T-helper 17 cell (primary cell): ENCODE measurements around the gene DUSP22. TPM values are rescaled to one million over a fixed set of nuclear protein-coding genes. Genes with fewer than 3 reads are reported as not detected.

ENCODE experiments used
- ATAC-seq: fragments of 150-1000 bp; cut with Tn5 transposase; 2 replicates; pipeline ENCODE4 v1.10.0; 2021; ENCODE audit warnings: mild to moderate bottlenecking, moderate library complexity
- DNase-seq, 3 donors: peaks; one replicate each; pipeline versions ENCODE4 v3.0.0 to v3.0.0-alpha.2; 2020 to 2021
- H3K9me3 ChIP-seq: one replicate; pipeline ENCODE4 v1.7.0; 2013; ENCODE audit warnings: low read length, mild to moderate bottlenecking; ENCODE audit not compliant: control insufficient read depth, poor library complexity, severe bottlenecking
- H3K27ac Mint-ChIP-seq: one replicate; pipeline ENCODE4 v1.8.0; 2022; ENCODE audit warnings: mild to moderate bottlenecking, moderate library complexity, mixed read lengths
- H3K27me3 Mint-ChIP-seq: one replicate; pipeline ENCODE4 v1.8.0; 2022; ENCODE audit warnings: mixed read lengths
- H3K36me3 Mint-ChIP-seq: one replicate; pipeline ENCODE4 v1.8.0; 2022; ENCODE audit warnings: low read depth, mixed read lengths
- H3K4me1 Mint-ChIP-seq: one replicate; pipeline ENCODE4 v1.8.0; 2022; ENCODE audit warnings: mild to moderate bottlenecking, mixed read lengths
- H3K4me3 Mint-ChIP-seq: one replicate; pipeline ENCODE4 v1.8.0; 2022; ENCODE audit warnings: mild to moderate bottlenecking, moderate library complexity, mixed read lengths
- total RNA-seq, 4 donors: library from RNA in 2 of 4; stranded (reverse) in 2 of 4; gene quantifications; one replicate each; pipeline ENCODE4 v1.2.3 and lab custom pipeline; 2022 to 2026

The DUSP22 gene
- total RNA-seq, 2 donors from 2014 or later: 26.9 to 38.1 TPM

DNA sequence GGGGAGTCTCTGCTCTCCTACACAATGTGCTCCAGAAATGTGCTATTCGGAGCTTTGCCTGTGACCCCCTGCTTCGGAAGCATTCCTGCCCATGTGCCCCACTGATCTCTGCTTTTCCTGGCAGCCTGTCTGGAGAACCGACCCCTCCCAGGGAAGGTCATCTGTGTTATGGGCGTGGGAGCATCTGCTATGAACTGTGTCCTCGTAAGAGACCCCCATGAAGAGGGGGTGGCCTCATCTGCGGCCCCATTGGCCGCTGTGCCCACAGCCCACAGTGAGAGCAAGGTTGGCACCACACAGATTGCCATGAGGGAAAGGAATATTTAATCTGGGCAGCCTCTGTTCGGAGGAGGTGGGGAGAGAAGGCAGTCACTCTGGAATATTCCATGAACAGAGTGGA, 66.6 kb downstream of the DUSP22 start:
- Mint-ChIP-seq H3K27me3 (no peaks in the 10 kb centered on the region), H3K27ac (no peak overlapping the region), H3K4me3 (no peak overlapping the region), H3K36me3 (peaks cover 1% of the 10 kb centered on the region), H3K4me1 (peaks cover 8% of the 10 kb centered on the region)
- no peak for DNase-seq
- H3K9me3 ChIP-seq: no peaks in the 10 kb centered on the region
- no peak for ATAC-seq

DNA sequence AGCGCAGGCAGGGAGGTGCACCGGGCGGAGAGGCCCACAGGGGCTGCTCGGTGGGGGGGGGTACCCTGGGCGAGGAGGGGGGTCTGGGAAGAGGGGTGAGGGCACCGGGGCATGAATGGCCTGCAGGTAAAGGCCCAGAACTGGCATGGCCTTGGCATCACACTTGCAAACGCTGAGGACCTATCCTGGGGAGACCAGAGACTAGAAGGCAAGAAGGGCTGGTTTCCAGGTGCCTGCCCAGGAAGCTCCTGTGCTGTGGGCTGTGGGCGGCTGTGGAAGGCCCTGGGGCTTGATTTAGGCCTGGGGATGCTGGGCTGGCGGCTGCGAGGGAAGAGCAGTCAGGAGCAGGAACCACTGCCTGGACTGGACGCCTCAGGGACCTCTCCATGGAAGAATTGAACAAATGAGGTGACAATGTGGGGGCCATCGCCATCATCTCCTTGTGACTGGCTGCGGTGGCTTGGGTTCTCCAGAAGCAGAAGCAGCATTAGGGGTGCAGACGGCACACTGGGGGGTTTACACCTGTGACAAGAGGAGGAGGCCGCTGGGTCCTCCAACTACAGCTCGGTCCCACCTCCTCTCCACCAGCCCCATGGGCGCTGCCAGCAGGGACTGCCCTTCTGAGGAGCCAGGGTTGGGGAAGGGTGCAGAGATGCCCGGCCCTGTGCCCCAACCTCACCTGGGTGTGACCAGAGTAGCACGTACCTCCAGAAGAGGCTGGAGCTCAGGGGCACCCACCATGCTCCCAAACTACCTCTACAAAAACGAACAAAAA, 67.2 kb downstream of the DUSP22 start:
- DNase-seq (no peak), ATAC-seq (no peak)
- Mint-ChIP-seq H3K27me3 (no peaks in the 10 kb centered on the region), H3K36me3 (no peaks in the 10 kb centered on the region), H3K27ac (no peak overlapping the region), H3K4me1 (peaks cover 6% of the 10 kb centered on the region), H3K4me3 (no peak overlapping the region)
- no peaks in the 10 kb centered on the region for H3K9me3 ChIP-seq

DNA sequence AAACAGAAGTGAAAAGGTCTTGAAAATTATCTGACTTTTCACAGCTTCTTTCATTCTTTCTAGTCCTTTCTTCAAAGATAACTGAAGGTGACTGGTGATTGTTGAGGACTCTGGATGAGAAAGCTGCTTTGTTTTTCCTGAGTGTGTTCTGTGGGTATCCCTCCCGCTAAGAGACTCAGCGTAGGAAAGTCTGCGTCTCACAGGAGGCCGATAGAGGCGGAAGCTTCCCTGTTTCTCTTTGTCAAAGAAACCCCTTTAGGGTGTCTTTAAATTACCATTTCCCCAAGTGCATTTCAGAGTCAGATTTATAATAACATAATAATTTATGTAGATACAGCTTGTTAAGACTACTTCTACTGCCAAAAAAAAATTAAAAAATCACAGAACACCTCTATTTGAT, 68.1 kb downstream of the DUSP22 start:
- no peak for ATAC-seq
- H3K4me3 Mint-ChIP-seq: no peak overlapping the region
- DNase-seq: no peak
- H3K27me3 Mint-ChIP-seq: no peaks in the 10 kb centered on the region
- H3K36me3 Mint-ChIP-seq: no peaks in the 10 kb centered on the region
- no peaks in the 10 kb centered on the region for H3K9me3 ChIP-seq
- no peak overlapping the region for H3K27ac Mint-ChIP-seq
- peaks cover 6% of the 10 kb centered on the region for H3K4me1 Mint-ChIP-seq

DNA sequence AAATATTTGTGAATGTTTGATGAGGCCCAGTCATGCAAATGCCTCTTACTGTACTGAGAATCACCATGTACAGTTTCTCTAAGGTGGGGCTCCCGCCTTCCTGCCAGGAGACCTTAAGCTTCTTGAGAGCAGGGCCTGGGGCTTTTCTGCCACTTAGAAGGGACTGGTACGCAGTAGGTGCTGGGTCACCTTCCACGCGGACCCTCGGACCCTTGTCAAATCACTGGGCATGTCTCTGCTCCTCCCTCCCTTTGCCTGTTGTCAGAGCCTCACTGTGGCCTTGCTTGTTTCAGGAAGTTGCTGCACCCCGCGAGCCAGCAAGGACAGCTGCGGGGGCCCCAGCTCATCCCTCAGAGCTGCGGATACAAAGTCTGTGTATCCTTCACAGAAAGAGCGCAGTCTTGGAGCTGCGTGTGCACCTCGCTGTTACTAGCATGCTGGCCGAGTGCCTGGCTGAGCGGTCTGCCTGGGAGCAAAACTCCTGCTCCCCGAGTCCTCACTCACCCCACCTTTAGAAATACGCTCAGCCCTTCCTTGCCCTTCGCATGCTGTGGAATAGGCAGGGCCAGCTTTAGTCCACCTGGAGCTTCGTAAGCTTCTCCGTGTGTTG, 68.6 kb downstream of the DUSP22 start:
- no peak overlapping the region for H3K27ac Mint-ChIP-seq
- no peaks in the 10 kb centered on the region for H3K36me3 Mint-ChIP-seq
- no peaks in the 10 kb centered on the region for H3K9me3 ChIP-seq
- DNase-seq (no peak), ATAC-seq (no peak)
- peaks cover 5% of the 10 kb centered on the region for H3K4me1 Mint-ChIP-seq
- no peaks in the 10 kb centered on the region for H3K27me3 Mint-ChIP-seq
- H3K4me3 Mint-ChIP-seq: no peak overlapping the region

DNA sequence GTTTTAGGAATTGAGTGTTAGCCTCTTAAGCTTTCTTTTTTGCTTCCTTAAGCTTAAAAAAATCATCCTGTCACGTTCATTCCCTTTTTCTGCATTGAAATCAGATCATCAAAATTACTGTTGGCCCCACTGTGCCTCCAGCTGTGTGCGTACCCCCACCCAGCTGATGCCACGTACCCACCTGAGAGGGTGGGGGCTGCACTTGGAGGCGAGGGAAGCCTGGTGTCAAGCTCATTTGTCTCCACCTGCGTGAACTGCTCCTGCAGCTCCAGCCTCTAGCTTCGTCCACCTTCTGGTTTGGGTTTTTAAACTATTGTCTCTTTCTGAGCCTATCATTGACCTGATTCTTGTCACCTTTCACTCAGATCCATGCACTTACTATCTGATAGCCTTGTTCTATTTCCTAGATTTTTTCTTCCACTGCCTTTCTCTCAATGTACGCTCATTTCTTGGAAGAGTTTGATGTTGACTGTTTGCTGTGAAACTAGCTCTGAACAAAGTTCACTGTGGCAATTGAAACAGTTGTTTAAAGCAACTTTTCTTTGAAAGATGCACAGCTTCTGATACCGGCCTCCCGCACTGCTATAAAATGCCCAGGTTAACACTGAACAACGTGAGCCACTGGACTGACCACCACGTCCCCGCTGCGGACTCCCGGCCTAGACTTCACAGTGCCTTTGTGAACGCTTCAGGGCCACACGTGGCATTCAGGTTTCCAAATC, 69.3 kb downstream of the DUSP22 start:
- DNase-seq (no peak), ATAC-seq (no peak)
- H3K4me1 Mint-ChIP-seq: peaks cover 3% of the 10 kb centered on the region
- H3K36me3 Mint-ChIP-seq: no peaks in the 10 kb centered on the region
- no peak overlapping the region for H3K27ac Mint-ChIP-seq
- H3K9me3 ChIP-seq: no peaks in the 10 kb centered on the region
- H3K4me3 Mint-ChIP-seq: no peak overlapping the region
- no peaks in the 10 kb centered on the region for H3K27me3 Mint-ChIP-seq

DNA sequence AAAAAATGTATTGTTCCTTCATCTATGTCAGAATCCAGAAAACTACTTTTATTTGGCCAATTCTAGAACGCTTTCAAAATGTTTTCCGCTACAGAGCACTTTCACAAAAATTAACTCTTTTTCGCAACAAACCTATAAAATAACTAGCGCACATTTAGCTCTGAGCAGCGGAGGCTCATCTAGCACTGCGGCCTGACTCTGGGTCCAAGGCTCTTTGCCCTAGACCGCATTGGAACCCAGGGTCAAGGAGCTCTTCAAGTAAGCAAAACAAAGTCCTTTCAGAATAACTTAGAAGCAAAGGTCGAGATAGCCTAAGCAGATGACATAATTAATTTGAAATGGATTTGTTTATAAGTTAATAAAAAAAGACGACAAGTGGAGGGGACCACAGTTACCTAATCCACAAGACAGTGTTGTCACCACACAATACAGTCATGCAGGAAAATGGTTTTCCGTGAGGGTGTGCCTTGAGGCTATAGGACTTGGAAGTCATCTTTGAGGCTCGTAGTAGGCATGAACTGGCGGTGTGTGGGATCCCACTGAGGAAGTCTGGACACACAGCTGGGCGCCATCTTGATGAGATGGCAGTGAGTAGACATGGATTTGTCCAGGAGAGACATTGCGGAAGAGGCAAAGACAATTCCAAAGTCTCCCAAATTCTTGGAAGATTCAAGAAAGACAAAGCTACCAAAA, 70.1 kb downstream of the DUSP22 start:
- H3K27ac Mint-ChIP-seq: no peak overlapping the region
- ATAC-seq: no peak
- DNase-seq: no peak
- H3K9me3 ChIP-seq: no peaks in the 10 kb centered on the region
- H3K27me3 Mint-ChIP-seq: no peaks in the 10 kb centered on the region
- no peaks in the 10 kb centered on the region for H3K36me3 Mint-ChIP-seq
- no peak overlapping the region for H3K4me3 Mint-ChIP-seq
- H3K4me1 Mint-ChIP-seq: peaks cover 3% of the 10 kb centered on the region

DNA sequence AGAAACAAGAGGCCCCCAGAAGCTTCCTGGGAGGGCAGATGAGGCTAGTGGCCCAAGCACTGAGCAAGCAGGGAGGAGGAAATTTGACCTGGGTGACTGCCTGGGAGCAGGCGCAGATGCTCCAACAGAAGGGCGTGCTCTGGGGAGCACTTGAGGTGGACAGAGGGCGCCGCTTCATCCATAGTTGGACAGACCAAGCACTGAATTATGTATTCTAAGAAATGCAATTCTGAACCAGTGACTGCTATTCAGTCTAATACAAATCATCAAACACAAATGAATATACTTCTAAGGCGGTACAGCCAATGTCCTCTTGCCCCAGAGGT, 70.6 kb downstream of the DUSP22 start:
- H3K4me3 Mint-ChIP-seq: no peak overlapping the region
- no peaks in the 10 kb centered on the region for H3K27me3 Mint-ChIP-seq
- H3K36me3 Mint-ChIP-seq: no peaks in the 10 kb centered on the region
- no peaks in the 10 kb centered on the region for H3K4me1 Mint-ChIP-seq
- DNase-seq: no peak
- no peaks in the 10 kb centered on the region for H3K9me3 ChIP-seq
- ATAC-seq: no peak
- H3K27ac Mint-ChIP-seq: no peak overlapping the region

DNA sequence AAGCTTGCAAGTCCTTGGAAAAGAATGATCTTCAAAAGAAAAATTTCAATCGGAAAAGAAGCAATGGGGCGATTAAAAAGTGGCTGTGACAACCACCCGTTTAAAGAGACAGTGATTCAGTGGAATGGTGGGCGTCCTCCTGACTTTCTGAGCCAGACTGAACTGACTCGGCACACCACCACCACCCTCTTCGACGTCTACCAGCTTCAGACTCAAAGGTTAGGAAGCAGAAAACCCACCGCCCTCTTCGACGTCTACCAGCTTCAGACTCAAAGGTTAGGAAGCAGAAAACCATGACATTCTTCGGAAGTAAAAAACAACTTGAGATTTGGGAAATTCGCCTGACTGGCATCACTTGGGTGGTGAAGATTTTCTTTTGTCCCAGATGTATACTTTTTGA, 71.0 kb downstream of the DUSP22 start:
- no peaks in the 10 kb centered on the region for H3K9me3 ChIP-seq
- H3K36me3 Mint-ChIP-seq: no peaks in the 10 kb centered on the region
- no peaks in the 10 kb centered on the region for H3K4me1 Mint-ChIP-seq
- no peak overlapping the region for H3K27ac Mint-ChIP-seq
- H3K4me3 Mint-ChIP-seq: peak overlapping the region; percentile 5
- no peaks in the 10 kb centered on the region for H3K27me3 Mint-ChIP-seq
- ATAC-seq (no peak), DNase-seq (no peak)

DNA sequence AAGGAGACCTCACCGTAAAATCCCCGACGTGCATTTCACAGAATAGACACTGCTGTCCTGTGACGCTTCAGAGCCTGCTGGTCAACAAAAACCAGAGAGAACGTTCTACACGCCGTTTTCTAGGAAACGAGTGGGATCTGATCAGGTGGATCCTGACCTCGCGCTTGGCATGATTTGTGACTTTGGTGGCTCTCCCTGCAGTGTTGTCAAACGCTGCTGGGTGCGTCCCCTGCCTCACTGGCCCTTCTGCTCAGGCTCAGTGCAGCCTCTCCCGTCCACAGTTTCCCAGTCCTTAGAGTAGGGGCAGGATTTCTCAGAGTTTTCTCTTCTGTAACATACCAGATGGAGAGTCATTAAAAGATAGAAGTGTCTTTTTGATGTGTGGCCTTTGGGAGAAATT, 71.6 kb downstream of the DUSP22 start:
- no peaks in the 10 kb centered on the region for H3K27me3 Mint-ChIP-seq
- no peak overlapping the region for H3K27ac Mint-ChIP-seq
- ATAC-seq (no peak), DNase-seq (no peak)
- no peaks in the 10 kb centered on the region for H3K9me3 ChIP-seq
- no peak overlapping the region for H3K4me3 Mint-ChIP-seq
- no peaks in the 10 kb centered on the region for H3K36me3 Mint-ChIP-seq
- H3K4me1 Mint-ChIP-seq: no peaks in the 10 kb centered on the region

DNA sequence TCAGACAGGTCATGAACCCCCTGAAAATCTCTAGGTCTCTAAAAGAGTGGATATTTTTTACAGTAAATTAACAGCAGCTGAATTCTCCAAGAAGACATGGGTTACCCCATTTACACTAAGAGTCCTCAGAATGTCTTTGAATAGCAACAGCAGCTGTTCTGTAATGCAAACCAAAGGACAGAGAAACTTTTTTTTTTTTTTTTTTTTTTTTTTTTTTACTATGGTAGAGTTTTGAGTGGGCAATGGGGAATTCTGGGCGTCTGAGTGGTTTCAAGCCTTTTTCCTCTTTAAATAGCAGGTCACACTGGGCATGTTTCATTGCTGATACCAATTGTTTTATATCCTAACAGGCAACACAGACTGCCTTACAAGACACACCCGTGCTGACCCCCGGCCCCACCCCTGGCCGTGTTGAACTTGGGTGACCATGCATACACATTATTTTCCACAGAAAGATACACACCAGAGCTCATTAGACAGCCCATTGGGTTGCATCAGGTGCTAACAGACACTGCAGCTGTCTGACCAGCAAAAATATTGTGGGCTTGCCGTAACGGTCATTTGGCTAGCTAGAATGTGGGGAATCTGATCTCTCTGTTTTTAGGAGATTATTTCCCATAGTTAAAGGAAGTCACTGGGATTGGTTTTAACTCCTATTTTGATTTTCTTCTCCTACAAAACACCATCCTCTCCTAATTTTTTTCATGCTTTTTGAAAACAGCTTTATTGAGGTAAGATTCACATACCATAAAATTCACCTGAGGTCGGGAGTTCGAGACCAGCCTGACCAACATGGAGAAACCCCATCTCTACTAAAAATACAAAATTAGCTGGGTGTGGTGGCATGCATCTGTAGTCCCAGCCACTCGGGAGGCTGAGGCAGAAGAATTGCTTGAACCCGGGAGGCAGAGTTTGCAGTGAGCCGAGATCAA, 72.6 kb downstream of the DUSP22 start:
- no peak overlapping the region for H3K4me3 Mint-ChIP-seq
- ATAC-seq (no peak), DNase-seq (no peak)
- peaks cover 6% of the 10 kb centered on the region for H3K27me3 Mint-ChIP-seq
- H3K4me1 Mint-ChIP-seq: no peaks in the 10 kb centered on the region
- no peaks in the 10 kb centered on the region for H3K36me3 Mint-ChIP-seq
- no peaks in the 10 kb centered on the region for H3K9me3 ChIP-seq
- H3K27ac Mint-ChIP-seq: no peak overlapping the region

DNA sequence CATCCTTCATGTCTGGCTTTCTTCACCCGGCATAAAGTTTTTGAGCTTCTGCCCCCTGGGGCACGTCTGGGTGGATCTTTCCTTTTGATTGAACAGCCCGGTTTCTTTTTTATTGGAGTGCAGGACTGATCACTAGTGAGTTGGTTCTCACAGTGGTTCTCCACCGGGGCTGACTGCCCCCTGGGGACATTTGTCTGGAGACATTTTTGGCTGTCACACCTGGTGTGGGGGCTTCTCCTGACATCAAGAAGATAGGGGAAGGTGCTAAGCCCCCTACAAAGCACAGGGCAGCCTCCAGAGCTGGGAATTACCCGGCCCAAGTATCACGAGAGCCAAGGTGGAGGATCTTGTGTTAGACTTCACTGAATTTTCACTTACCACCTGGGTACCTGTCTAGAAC, 73.5 kb downstream of the DUSP22 start:
- H3K9me3 ChIP-seq: no peaks in the 10 kb centered on the region
- H3K36me3 Mint-ChIP-seq: no peaks in the 10 kb centered on the region
- H3K27me3 Mint-ChIP-seq: peaks cover 7% of the 10 kb centered on the region
- H3K4me1 Mint-ChIP-seq: no peaks in the 10 kb centered on the region
- no peak overlapping the region for H3K4me3 Mint-ChIP-seq
- no peak for DNase-seq
- ATAC-seq: no peak
- no peak overlapping the region for H3K27ac Mint-ChIP-seq

DNA sequence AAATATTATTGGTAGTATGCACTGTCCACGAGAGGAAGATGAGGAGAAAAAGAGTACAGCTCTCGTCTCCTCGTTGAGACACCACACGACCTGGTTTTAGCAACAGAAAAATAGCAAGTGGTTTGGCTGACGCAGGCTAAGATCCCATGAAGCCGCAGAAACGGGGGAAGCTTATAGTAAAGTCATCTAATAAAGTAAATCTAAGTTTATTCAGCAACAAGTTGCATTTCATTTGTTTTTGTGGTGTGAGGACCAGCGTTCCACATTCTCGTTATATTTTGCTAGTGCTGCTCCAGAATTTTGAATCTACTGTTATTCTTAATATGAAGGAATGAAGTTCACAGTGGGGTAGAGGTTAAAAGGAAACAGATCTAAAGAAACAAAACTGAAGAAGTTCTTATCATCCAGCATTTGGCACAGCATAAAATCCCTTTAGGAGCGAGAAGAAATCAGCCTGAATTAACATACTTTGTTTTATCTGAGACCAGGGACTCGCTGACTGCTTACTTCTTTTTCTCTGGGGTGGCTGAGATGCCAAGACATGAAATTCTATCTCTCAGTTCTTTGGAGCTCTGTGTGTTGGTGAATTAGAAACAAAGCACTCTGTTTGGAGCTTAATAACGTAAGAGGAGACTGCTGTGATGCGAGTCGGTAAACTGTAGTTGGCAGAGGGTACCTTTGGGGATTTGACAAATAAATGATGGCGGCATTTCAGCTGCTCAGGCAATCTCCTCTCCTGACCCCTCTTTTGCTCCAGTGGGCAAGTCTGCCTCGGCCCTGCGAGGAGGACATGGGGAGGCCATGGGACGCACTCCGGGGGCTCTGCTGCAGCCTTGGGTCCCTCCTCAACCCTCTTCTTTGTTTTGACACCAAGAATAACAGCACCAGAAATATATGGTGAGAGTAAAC, 74.4 kb downstream of the DUSP22 start:
- DNase-seq: no peak
- Mint-ChIP-seq H3K36me3 (no peaks in the 10 kb centered on the region), H3K27me3 (peaks cover 7% of the 10 kb centered on the region), H3K4me3 (no peak overlapping the region), H3K4me1 (no peaks in the 10 kb centered on the region), H3K27ac (no peak overlapping the region)
- H3K9me3 ChIP-seq: no peaks in the 10 kb centered on the region
- ATAC-seq: no peak
